ENCODE measurements around the gene LCN1. TPM values are rescaled to one million over a fixed set of nuclear protein-coding genes. Genes with fewer than 3 reads are reported as not detected.

LCN1 gene
- total RNA-seq, 6 donors from 2014 or later, result not detected

GRCh38 chr9:135502168-135502872 is 18.9 kb upstream of the LCN1 start:
- Histone ChIP-seq H3K27me3 (no peaks in the 10 kb centered on the region), H3K4me3 (peak overlapping the region in 2 of 4 donors; percentile 81 to 99), H3K9me3 (no peaks in the 10 kb centered on the region), H3K4me1 (peaks cover 22 to 42% (median 27%) of the 10 kb centered on the region in 4 donors), H3K36me3 (peaks cover 0 to 37% (median 26%) of the 10 kb centered on the region in 4 donors), H3K27ac (no peak overlapping the region)
- WGBS, 2 donors, result 93 to 96% methylated on average over 13 to 15 of the region's 15 CpGs
- TF ChIP-seq CTCF (IDR thresholded peaks at IDR 0.05), result no peak
- no peak for TF ChIP-seq POLR2AphosphoS5 (IDR thresholded peaks at IDR 0.05)
- no peak for TF ChIP-seq POLR2A (IDR thresholded peaks at IDR 0.05)
- no peak for TF ChIP-seq EP300 (IDR thresholded peaks at IDR 0.05)
- DNase-seq (peak in 1 of 2 donors; percentile 45), ATAC-seq (ENCODE audit: low FRiP score in 2 of 2) (no peak)

GRCh38 chr9:135502873-135503321 is 18.3 kb upstream of the LCN1 start:
- no peaks in the 10 kb centered on the region for H3K27me3 ChIP-seq

GRCh38 chr9:135503371-135504261 is 17.6 kb upstream of the LCN1 start:
- peak in 1 of 2 donors; percentile 69 for DNase-seq
- no peaks in the 10 kb centered on the region for H3K27me3 ChIP-seq
- H3K4me3 ChIP-seq, result no peak overlapping the region
- TF ChIP-seq POLR2A (IDR thresholded peaks at IDR 0.05) (no peak), POLR2AphosphoS5 (IDR thresholded peaks at IDR 0.05) (no peak), CTCF (IDR thresholded peaks at IDR 0.05) (no peak), EP300 (IDR thresholded peaks at IDR 0.05) (no peak)
- no peaks in the 10 kb centered on the region for H3K9me3 ChIP-seq
- peaks cover 0 to 37% (median 26%) of the 10 kb centered on the region in 4 donors for H3K36me3 ChIP-seq
- 93 to 95% methylated on average over 37 to 41 of the region's 41 CpGs for WGBS, 2 donors
- no peak for ATAC-seq (ENCODE audit: low FRiP score in 2 of 2)
- no peak overlapping the region for H3K27ac ChIP-seq
- H3K4me1 ChIP-seq, result peaks cover 22 to 42% (median 27%) of the 10 kb centered on the region in 4 donors

More at GRCh38 chr9:135502873-135503321, 18.3 kb upstream of the LCN1 start:
- no peaks in the 10 kb centered on the region for H3K9me3 ChIP-seq
- no peak for TF ChIP-seq EP300 (IDR thresholded peaks at IDR 0.05)
- no peak for TF ChIP-seq POLR2A (IDR thresholded peaks at IDR 0.05)
- TF ChIP-seq POLR2AphosphoS5 (IDR thresholded peaks at IDR 0.05), result no peak
- TF ChIP-seq CTCF (IDR thresholded peaks at IDR 0.05), result no peak
- H3K36me3 ChIP-seq, result peaks cover 0 to 37% (median 26%) of the 10 kb centered on the region in 4 donors
- no peak overlapping the region for H3K4me3 ChIP-seq
- DNase-seq (peak in 1 of 2 donors; percentile 50), ATAC-seq (ENCODE audit: low FRiP score in 2 of 2) (no peak)
- peaks cover 22 to 42% (median 27%) of the 10 kb centered on the region in 4 donors for H3K4me1 ChIP-seq
- H3K27ac ChIP-seq, result no peak overlapping the region
- 89 to 90% methylated on average over 13 to 15 of the region's 16 CpGs for WGBS, 2 donors

GRCh38 chr9:135504262-135505243 is 16.7 kb upstream of the LCN1 start:
- H3K4me3 ChIP-seq, result no peak overlapping the region
- H3K27me3 ChIP-seq, result no peaks in the 10 kb centered on the region
- no peak for ATAC-seq (ENCODE audit: low FRiP score in 2 of 2)
- no peaks in the 10 kb centered on the region for H3K9me3 ChIP-seq
- WGBS, 2 donors, result 59 to 84% methylated on average over 11 to 16 of the region's 21 CpGs
- H3K36me3 ChIP-seq, result peaks cover 0 to 37% (median 26%) of the 10 kb centered on the region in 4 donors
- no peak overlapping the region for H3K27ac ChIP-seq
- peaks cover 16 to 35% (median 21%) of the 10 kb centered on the region in 4 donors for H3K4me1 ChIP-seq
- TF ChIP-seq POLR2A (IDR thresholded peaks at IDR 0.05) (no peak), EP300 (IDR thresholded peaks at IDR 0.05) (no peak), CTCF (IDR thresholded peaks at IDR 0.05) (peak; percentile 34 to 69 (median 53)), POLR2AphosphoS5 (IDR thresholded peaks at IDR 0.05) (no peak)
- peak; percentile 40 to 48 for DNase-seq

Measured in upper lobe of left lung (tissue), 6 donors.